Epithelial cell of proximal tubule (primary cell): ENCODE results near the gene OGFOD1. TPM values are rescaled to one million over a fixed set of nuclear protein-coding genes. Genes with fewer than 3 reads are reported as not detected.

Experiments
- DNase-seq: peaks from one replicate; pipeline ENCODE4 v3.0.0-alpha.2; 2011; ENCODE audit warnings: low read depth
- H3K4me3 ChIP-seq: 2 replicates; pipeline ENCODE4 v1.5.1; 2011; ENCODE audit warnings: low read depth, mild to moderate bottlenecking, low read length
- total RNA-seq: library from RNA; depleted of rRNA; stranded (reverse); fragments of >200 nt; gene quantifications from 2 replicates; pipeline ENCODE4 v1.2.3, GENCODE V29; 2015
- TF ChIP-seq, protein P1 (sequence below): conservative IDR thresholded peaks from 2 replicates; pipeline ENCODE4 v1.5.1; 2012; ENCODE audit warnings: low read depth, mild to moderate bottlenecking, low read length

OGFOD1 gene
- total RNA-seq, 1 donor from 2014 or later: 66.7 TPM

DNA sequence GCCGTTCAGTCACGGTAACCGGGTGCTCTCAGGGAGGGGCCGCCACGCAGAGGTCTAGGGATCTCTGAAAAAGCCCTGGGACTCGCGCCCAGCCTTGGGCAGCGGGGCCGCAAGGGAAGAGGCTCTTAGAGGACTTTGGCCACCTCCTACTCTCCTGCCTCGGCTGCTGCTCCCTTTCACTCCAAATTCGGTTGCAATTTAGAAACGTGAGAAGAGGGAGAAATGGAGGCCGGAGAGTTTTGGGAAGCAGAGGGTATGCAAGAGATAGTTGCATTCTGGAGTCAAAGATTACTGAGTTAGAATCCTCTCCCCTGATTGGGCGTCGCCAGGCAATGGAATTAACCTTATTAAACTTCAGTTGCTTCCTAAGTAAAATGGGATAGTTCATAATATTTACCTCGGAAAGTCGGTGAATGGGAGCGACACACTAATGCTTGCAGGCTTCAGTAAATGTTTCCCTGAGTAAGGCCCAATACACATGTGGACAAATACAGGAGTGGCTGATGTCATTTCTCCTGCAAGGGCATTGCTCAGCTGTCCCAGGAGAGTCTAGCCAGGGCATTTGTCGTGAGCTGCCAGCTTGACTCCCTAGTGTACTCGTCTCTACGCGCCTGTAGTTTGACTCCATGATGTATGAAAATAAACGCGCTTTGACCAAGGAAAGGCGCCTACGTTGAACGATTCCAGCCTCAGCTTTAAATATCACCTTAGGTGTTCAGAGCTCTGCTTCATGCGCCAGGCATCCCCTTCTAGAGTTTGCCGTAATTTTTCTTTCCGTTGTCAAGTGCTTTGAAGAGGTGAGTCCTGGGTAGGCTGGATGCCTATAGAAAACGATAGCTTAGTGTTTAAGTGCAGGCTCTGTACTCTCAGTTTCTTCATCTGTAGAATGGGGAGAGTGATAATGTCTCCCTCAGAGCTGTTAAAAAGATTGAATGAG lies 667 bp downstream of the OGFOD1 start:
- peak overlapping the region; percentile 92 for H3K4me3 ChIP-seq
- TF ChIP-seq, protein P1, sequence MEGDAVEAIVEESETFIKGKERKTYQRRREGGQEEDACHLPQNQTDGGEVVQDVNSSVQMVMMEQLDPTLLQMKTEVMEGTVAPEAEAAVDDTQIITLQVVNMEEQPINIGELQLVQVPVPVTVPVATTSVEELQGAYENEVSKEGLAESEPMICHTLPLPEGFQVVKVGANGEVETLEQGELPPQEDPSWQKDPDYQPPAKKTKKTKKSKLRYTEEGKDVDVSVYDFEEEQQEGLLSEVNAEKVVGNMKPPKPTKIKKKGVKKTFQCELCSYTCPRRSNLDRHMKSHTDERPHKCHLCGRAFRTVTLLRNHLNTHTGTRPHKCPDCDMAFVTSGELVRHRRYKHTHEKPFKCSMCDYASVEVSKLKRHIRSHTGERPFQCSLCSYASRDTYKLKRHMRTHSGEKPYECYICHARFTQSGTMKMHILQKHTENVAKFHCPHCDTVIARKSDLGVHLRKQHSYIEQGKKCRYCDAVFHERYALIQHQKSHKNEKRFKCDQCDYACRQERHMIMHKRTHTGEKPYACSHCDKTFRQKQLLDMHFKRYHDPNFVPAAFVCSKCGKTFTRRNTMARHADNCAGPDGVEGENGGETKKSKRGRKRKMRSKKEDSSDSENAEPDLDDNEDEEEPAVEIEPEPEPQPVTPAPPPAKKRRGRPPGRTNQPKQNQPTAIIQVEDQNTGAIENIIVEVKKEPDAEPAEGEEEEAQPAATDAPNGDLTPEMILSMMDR: no peak
- DNase-seq: no peak

DNA sequence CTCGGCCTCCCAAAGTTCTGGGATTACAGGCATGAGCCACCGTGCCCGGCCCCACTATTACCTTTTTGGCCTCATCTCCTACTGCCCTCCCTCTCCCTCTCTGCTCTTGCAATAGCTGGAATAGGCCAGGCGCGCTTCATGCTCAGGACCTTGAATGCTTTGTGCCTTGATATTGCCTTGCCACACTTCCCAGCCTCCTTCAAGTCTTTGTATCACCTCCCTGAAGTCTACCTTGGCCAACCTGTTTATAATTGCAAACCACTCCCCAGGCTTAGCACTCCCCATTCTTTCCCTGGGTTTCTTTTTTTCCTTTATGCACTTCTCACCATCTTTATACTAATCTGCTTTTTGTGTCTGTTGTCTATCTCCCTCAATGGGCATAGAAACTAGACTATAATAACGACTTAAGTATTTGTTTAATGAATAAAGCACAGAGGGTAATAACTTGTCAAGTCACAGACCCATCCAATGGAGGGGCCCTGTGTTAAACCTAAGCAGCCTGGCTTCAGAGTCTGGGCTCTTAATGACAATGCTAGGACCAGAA lies 6.6 kb downstream of the OGFOD1 start:
- TF ChIP-seq, protein P1: no peak
- DNase-seq: no peak
- H3K4me3 ChIP-seq: no peak overlapping the region

- no peak for DNase-seq
- H3K4me3 ChIP-seq: no peak overlapping the region
- TF ChIP-seq, protein P1: no peak
These were observed 8.7 kb downstream of the OGFOD1 start for GRCh38 chr16:56460101-56460500.

- no peak for DNase-seq
- TF ChIP-seq, protein P1: no peak
- H3K4me3 ChIP-seq: no peak overlapping the region
These were observed 10.9 kb downstream of the OGFOD1 start for GRCh38 chr16:56462064-56462796.

DNA sequence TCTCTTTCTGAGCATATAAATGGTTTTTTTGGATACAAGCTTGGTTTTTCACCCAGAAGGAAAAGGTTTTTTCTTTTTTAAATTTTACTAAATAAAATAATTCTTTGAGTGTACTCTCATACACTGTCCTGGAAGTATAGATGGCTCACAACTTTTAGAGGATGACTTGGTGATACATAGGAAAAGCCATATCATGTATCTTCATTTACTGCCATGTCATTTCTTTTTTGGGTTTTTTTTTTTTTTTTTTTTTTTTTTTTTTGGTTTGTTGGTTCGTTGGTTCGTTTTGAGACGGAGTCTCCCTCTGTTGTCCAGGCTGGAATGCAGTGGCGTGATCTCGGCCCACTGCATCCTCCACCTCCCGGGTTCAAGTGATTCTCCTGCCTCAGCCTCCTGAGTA lies 11.8 kb downstream of the OGFOD1 start:
- TF ChIP-seq, protein P1: no peak
- H3K4me3 ChIP-seq: no peak overlapping the region
- no peak for DNase-seq

- TF ChIP-seq, protein P1: no peak
- no peak for DNase-seq
- no peak overlapping the region for H3K4me3 ChIP-seq
These were observed 15.0 kb downstream of the OGFOD1 start for GRCh38 chr16:56466344-56466743.
